HTR-8/SVneo (cell line): ENCODE results near the gene ANP32A.
A peak's percentile ranks its signal among the peaks of the same experiment; 100 is the strongest.

Experiments
- DNase-seq: peaks from one replicate; pipeline ENCODE4 v3.0.0; 2011; ENCODE audit warnings: low spot score, mixed read lengths; ENCODE audit not compliant: insufficient read length
- FAIRE-seq: peaks from 2 replicates; lab custom pipeline; 2011; peaks lifted over from hg19 to GRCh38; lab: Jason Lieb, UNC

Gene ANP32A

DNA sequence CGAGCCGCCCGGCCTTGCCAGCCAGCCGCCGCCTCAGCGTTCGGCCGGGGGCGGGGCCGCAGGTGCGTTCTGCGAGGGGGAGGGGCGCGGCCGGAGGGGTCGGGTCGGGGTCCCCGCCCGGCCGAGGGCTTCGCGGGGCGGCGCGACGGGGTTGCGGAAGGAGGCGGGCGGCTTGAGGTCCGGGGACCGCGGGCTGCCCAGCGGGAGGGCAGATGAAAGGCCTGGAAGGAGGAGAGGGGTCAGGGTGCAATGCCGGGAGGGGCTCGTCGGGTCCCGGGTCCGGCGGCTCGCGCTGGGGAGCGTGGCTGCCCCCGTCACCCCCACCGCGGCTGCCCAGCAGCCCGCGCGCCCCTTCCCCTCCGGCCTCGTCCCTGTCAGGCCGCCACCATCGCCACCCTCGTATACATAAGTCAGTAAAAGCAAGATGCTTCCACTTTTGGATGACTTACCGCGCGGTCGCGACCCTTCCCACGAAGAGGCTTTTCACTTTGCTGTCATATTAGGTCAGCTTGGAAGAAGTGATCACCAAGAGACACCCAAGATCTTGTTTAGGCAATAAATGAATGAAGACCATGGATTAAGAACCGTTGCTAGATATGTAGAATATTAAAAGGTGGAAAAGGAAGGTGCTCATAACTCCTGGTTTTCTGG, 620 bp upstream of the ANP32A start:
- no peak for DNase-seq
- no peak for FAIRE-seq

DNA sequence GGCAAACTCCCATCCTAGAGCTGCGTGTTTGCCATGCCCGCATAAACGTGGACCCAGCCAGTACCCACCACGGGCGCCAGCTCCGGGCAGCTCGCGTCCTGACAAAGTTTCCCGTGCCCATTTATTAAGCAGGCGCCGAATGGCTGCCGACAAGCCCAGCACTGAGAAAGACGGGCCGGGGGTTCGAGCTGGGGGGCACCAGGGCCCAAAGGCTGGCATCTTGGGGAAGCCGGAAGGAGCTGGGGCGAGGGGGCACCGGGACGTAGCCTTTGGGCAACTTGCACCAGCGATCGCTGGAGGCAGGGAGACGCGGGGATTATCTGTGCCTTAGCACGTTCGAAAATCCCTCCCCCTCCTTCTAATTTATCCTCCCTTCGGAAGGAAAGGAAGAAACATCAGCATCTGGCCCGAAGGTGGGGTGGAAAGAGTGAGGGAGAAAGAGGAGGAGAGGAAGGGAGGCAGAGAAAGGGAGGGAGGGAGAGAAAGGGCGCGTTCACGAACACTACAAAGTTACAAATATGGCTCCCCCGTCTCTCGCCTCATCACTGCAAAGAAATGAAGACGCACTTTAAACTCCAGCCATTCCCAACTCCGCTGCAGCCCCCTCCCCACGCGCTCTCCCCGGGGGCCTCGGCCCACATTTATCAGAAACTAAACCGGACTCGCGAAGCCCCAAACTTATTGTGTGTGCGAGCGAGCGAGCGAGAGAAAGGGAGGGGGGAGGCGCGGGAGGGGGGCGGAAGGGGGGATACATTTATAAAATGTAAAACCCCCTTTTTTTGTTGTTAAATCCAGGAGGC, 1.0 kb downstream of the ANP32A start:
- DNase-seq: no peak

DNA sequence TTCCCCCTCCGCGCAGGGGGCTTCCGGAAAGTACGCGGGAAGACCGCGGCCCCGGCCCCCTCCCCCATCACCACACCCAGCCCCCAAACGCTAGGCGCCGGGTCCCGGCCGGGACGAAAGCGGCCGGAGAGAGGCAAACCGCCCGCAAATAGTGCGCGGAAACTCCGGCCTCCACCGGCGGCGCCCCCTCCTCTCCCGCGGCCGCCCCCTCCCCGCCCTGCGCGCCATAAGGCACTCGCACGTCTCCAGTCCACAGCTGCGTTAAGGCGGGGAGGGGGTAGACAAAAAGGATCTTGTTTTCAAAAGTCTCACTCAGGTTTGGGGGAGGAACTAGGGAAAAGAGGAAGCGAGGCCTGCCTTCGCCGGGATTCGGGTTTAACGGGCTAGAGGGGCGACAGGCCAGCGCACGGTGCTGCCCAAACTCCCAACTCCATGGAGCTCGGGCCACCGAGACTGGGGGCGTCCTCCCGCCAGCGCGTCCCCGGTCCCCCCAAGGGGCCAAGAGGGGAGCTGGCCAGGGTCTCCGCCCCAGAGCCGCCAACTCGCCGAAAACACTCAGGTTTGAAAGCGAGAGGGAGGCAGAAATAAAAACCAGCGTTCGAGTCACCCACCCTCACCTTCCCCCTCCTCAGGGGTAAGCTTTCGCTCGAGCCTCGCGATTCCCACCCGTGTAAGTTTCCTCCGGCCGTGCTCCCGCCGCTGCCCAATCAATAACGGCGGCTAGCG, 1.8 kb downstream of the ANP32A start:
- no peak for DNase-seq
- FAIRE-seq: no peak

More for the DNA sequence above, 1.0 kb downstream of the ANP32A start:
- FAIRE-seq: no peak

DNA sequence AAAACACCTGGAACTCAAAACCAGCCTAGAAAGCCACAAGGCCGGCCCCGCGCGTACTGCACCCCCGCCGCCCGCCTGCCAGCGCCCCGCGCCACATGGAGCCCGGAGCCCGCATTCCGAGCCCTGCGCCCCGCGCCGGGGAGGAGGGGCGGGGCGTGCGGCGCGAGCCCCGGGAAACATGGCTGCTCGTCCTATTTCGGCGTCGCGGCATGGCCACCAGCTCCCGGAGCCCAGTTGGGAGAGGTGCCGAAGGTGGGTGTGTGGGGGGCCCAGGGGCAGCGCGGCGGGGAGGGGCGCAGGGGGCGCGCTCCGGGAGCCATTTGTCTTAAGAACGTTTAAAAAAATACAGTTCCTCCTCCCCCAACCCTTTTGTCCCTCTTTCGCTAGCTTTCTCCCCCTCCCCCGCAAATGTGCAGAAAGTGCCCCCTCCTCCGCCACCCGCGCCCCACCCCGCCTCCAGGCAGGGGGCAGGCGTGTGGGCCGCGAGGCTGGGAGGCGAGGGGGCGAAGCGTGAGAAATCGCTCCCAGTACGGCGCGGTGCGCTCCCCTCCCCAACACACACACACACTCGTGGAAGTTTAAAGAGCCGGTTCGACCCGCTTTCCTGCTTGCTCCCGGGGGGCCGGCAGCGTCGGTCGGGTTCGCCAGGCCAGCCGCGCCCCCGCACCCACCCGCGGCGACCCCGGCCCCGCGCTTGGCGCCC, 2.5 kb downstream of the ANP32A start:
- DNase-seq: peak; percentile 67
- FAIRE-seq: peak; percentile 58

DNA sequence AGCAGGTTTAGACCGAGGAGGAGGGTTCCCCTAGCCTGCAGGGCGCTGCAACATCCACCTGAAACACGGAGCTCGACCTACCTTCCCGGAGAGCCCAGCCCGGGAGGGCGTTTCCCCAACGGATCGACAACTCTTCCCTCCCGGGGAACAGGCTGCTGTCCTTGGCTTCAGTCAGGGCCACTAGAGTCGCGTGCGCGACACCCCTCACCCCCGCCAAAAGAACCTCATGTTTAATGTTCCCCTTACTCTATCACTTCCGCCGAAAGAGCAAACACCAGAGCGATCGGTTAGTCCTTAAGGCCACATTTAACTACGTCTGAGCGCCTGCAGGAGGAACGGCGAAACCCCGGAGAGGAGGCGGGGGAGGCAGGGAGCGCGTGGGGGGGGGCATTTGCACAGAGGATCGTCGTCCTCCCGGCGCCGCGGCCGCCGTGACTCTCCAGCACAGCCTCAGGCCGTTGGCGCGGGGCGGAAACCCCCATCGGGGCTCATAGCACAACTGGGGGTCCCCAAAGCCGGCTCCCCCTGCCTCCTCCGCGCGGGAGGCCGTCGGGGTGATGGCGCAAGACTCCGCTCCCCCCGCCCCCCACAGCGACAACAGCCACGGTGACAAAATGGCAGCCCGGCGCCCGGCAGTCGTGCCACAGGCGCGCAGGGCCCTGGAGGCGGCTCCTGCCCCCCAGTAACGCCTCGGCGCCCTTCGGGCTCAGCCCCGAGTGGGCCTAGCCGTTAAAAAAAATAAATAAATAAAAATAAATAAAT, 3.2 kb downstream of the ANP32A start:
- DNase-seq (no peak), FAIRE-seq (peak; percentile 46)

DNA sequence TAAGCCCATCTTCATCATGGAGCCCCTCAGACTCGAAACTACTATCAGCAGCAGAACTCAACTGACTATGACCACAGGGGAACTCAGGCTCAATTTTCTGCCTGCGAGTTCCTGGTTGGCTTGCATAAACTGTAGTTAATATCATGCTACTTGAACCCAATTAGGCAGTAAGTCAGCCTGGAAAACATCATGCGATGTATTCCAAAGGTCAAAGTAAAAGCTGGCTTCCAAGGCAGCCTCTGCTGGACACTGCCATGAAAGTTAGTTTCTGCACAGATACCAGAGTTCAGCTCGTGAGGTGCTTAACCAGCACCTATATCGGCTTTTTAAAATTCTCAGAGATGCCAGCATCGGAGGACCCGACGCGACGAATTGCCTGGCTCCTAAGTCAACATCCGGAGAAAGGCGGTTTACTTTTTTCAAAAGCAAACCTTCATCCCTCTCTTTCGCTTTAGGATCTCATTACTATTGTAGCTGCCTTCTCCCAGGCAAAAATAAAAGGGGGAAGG, 3.8 kb downstream of the ANP32A start:
- FAIRE-seq (no peak), DNase-seq (no peak)

DNA sequence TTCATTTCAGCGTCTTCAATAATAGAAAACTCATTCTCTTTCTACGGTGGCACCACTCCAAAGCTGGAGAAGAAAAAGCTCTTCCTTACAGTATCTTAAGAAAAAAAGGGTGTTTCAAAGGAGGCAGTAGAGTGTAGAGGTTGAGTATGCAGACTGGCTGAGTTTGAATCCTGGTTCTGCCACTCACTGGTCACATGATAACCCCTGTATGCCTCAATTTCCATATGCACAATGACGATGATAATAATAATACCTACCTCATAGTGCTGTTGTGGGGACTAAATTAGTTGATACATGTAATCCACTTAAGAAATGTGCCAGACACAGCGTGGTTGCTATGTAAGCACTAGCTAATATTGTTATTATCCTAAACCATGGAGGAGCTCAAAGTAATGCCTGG, 4.5 kb downstream of the ANP32A start:
- FAIRE-seq (no peak), DNase-seq (no peak)

DNA sequence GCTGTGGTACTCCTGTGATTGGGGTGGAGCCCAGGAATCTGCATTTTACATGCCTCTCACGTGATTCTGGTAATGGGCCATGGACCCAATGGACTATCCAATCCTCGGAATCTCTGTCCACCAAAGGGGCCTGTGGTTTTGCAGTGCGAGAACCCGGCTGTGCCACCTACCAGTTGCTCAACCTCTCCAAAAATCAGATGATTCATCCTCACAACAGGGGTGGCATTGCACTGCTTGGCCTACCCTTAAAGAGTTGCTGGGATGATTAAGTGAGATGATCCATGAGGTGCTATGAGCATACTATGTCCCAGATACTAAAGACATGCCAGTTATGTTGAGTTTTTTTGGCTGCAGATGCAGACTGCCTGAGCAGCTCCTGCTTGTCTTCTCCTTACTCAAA, 5.1 kb downstream of the ANP32A start:
- FAIRE-seq: no peak
- no peak for DNase-seq

DNA sequence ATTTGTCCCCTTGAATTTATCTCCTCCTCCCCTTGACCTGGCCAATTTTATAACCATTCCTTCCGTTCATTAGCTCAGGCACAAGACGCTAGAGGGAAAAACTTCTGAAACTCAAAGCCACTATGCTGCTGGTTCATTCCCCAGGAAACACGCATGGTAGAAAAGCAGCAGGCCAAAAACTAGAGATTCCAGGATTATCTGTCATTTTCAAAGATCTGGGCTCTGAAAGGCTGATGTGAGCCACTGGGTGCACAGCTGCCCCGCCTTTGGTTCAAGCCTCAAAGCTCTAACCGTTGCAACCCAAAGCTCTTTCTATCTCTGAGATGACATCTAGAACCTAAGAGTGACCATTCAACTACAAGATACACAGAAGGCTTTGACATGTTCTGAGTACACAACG, 6.1 kb downstream of the ANP32A start:
- DNase-seq (no peak), FAIRE-seq (no peak)

DNA sequence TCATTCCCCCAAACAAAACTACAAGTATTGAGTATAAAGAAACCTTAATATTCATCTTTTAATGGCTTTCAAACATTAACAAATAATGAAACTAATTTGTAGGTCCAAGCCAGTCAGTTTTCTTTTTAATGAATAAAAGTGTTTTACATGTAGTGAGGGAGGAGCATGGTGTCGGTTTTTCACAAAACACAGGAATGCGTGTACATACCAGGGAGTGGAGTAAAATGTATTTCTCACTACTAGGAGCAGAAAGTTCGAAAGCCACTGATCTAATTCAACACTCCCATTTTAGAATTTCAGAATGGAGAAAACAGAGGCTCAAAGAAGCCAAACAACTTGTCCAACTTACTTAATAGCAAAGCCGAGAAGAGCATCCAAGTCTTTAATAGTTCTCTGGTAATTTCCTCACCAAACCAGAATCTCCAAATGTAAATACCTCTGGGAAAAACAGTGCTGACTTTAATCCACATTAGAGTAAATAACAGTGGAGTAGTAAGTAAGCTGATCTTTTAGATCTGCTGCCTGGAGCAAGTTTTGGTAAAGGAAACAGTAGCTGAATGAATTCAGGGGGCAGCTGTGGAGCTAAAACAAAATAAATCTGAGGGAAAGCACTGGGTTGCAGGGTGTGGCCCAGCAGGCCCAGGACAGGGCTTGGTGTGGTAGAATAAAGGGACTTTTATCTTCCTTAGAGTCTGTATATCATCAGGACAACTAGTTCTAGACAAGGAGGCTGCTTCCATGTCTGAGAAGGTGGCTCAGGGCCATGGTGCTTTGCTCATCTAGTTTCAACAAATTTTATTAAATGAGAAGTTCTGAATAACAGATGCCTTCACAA, 7.9 kb downstream of the ANP32A start:
- DNase-seq: no peak
- FAIRE-seq: no peak

DNA sequence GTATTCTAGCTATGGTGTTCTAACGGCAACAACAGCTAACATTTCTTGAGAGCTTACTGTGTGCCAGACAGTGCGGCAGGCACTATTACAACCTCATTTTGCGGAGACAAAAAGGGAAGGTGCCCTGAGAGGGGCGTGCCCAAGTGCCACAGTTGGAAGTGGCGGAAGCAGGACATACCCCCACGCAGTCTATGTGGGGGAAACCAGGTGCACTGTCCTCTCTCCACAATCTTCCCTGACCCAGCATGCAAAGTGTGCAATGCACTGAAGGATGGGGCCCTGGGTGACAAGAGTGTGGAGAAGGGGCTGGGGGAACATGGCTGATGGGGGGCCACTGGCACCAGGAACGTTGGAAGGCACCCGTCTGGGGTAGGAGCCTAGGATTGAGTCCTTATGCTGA, 8.6 kb downstream of the ANP32A start:
- DNase-seq (no peak), FAIRE-seq (no peak)

DNA sequence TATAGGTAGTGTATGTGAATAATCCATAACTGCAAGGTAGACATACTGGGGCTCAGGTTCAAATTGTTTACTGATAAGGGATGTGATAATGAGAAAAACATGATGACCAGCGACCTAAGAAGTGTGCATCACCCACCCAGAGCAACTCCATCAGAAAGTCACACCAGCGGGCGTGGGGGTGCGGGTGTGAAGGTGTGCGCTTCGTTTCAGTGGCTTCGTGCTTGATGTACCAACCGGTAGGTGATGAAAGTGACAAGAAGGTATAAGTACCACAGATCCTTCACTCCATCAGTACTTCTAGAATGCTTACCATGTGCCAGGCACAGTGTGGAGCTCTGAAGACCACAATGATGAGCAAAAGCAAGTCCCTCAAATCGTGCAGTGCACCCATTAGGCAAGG, 11.2 kb downstream of the ANP32A start:
- no peak for FAIRE-seq
- no peak for DNase-seq

DNA sequence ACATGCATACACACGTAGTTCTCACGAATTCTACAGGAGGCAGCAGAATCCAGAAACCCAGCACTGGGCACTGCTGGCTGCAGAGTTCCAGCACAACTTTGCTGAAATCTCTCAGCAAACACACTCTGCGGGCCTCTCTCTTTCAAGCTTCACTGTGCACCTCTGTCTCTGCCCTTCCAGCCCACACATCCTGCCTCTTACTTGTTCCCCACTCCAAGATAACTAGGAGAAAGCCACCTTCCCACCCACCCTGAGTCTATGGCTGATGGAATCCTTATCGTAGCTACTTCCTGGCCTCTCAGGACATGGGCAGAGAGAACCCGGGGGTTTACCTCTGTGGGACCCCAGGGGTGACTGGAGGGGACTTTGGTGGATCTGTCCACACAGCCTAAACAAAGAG, 11.9 kb downstream of the ANP32A start:
- DNase-seq (no peak), FAIRE-seq (no peak)

DNA sequence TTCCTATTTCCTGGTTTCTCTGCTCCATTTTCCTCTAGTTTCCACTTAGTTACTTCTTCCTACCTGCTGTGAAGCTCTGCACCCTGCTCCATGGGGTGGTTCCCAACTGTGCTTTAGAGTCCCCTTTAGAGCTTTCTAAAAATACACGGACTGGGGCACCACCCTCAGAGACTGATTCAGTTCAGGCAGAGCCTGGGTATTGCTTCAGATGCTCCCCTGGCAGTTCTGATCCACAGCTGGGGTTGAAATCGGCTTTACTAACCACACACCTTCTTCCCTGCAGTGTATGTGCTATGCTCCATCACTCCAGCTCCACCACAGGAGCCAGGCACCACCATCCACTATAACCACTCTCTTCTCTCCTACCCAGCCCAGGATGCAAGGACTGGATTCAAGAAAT, 12.6 kb downstream of the ANP32A start:
- no peak for FAIRE-seq
- DNase-seq: no peak

DNA sequence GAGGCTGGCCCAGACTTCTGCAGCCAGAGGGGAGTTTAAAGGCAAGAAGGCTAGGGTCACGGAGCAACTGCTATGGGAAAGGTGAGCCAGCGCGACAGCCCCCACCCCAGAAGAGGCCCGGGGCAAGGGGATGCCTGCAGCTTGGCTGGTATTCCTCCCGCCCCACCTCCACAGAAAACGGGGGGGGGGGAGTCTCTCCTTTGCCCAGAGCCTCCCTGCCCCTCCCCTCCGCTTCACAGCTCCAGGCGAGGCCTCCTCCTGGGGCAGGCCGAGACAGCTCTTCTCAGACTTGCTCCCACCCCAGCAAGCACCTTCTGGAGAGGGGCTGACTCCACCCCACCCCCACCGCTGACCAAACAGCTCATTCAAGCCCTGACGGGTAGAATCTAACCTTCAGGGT, 13.4 kb downstream of the ANP32A start:
- no peak for FAIRE-seq
- no peak for DNase-seq

DNA sequence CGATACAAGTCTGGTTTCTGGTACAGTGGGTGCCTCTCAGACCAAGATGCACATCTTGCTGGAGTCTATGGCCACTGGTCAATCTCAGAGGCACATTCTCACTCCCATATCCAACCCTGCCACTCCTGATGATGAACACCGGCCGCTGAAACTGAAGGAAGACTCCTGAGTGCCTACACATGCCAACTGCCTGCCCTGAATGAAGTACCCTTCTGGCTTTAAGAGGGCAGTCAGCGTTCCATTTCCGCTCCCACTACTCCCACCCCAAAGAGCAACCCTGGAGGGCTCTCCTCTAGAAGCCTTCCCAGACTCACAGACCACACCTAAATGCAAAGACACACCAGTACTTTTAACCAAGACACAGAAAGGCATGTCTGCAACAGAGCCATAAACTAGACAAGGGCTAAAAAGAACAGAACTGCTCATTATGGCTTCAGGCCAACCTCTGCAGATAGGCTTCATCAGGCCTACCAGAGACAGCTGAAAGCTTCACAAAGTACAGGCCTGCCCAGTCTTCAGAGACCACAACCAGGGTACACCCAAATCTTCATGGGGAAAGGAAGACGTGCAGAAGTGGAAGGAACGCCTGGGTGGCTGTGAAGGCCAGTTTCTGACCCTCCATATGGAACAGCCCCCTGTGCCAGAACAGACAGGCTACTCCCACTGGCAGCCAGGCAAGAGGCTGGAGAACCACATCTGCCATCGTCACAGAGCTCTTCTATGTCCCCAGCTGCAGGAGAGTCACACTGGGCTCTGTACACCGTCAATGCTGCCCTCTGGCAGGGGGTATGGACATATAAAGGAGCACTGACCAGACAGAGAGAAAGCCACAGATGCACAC, 14.3 kb downstream of the ANP32A start:
- no peak for DNase-seq
- no peak for FAIRE-seq

DNA sequence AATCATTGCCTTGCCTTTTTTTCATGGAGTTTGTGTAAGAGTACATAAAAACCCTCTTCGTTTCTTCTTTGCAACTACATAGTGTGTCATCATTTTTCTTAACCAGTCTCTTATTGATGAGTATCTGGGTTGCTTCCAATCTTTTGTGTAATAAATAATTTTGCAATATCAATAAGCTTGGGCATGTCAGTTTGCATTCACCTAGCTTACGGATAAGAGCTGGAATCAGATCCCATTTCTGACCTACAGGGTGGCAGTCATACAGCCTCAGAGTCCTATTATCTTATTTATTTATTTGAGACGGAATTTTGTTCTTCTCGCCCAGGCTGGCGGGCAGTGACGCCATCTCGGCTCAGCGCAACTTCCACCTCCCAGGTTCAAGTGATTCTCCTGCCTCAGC, 18.3 kb downstream of the ANP32A start:
- DNase-seq (no peak), FAIRE-seq (no peak)

DNA sequence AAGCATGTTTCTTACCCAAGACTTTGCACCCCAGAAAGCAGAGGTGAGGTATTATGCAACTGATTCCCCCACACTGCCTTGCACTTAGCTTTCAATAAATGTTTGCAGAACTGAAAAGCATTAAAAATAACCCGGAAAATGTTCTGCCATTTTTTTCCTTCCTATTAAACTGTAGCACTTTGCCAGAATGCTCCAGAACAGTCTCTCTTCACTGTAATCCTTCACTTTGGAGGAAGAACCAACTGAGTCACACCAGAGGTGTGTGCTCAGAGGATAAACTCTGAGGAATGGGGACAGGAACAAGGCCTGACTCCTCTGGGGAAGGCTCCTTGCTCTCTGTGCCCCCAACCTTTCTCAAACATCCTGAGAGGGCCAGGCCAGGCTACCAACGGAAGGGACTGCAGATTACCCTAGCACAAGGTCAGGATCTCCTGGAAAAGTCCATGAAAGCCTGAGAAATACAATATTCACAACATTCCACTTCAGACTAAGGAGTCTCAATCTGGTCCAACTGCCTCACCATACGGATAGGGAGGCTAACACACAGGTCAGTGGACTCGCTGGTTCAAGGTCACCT, 19.0 kb downstream of the ANP32A start:
- DNase-seq (no peak), FAIRE-seq (no peak)
